Caco-2 (cell line): ENCODE data around the gene NEDD8. TPM values are rescaled to one million over a fixed set of nuclear protein-coding genes. Genes with fewer than 3 reads are reported as not detected.

ENCODE experiments used
- BruUV-seq: library from RNA; stranded (reverse); fragments of 400-500 nt; replicated peaks from 2 replicates; lab custom pipeline; 2021; lab: Mats Ljungman, UMichigan
- CTCF ChIA-PET: fragments of 300-600 bp; sonication (Branson Sonifier 250); formaldehyde crosslinking; loops from one replicate; lab custom pipeline; 2022; ENCODE audit warnings: antibody characterized with exemption; lab: Charles Lee
- POLR2A ChIA-PET: fragments of 300-600 bp; sonication (Branson Sonifier 250); formaldehyde crosslinking; loops from one replicate; lab custom pipeline; 2022; ENCODE audit warnings: antibody characterized with exemption; lab: Charles Lee
- DNase-seq, 2 experiments: peaks; one replicate each; pipeline versions ENCODE4 v3.0.0 to v3.0.0-alpha.2; 2020 to 2022
- H3K27me3 ChIP-seq: replicated peaks from 2 replicates; pipeline ENCODE4 v1.6.0; 2011; ENCODE audit warnings: low read length; ENCODE audit not compliant: control insufficient read depth, insufficient read depth
- H3K36me3 ChIP-seq: 2 replicates; pipeline ENCODE4 v1.5.1; 2011; ENCODE audit warnings: low read length; ENCODE audit not compliant: control insufficient read depth, insufficient read depth
- H3K4me1 ChIP-seq: fragments of 250-450 bp; sonication (Bioruptor Pico); 2 replicates; pipeline ENCODE4 v1.5.1; 2020; ENCODE audit warnings: mild to moderate bottlenecking
- H3K4me3 ChIP-seq: 2 replicates; pipeline ENCODE4 v1.5.1; 2011; ENCODE audit warnings: low read depth, mild to moderate bottlenecking, control low read depth, low read length
- H3K9me3 ChIP-seq: fragments of 250-450 bp; sonication (Bioruptor Pico); 2 replicates; pipeline ENCODE4 v1.5.1; 2020; ENCODE audit warnings: mild to moderate bottlenecking, moderate library complexity
- H3K27ac Mint-ChIP-seq: one replicate; pipeline ENCODE4 v1.8.0; 2022; ENCODE audit warnings: mixed read lengths; ENCODE audit not compliant: unreplicated experiment
- H3K27me3 Mint-ChIP-seq: one replicate; pipeline ENCODE4 v1.8.0; 2022; ENCODE audit warnings: mixed read lengths; ENCODE audit not compliant: insufficient read depth, unreplicated experiment
- H3K36me3 Mint-ChIP-seq: one replicate; pipeline ENCODE4 v1.8.0; 2022; ENCODE audit warnings: mild to moderate bottlenecking, mixed read lengths; ENCODE audit not compliant: insufficient read depth, unreplicated experiment
- H3K4me1 Mint-ChIP-seq: one replicate; pipeline ENCODE4 v1.8.0; 2022; ENCODE audit warnings: low read depth, mixed read lengths; ENCODE audit not compliant: unreplicated experiment
- H3K4me3 Mint-ChIP-seq: one replicate; pipeline ENCODE4 v1.8.0; 2022; ENCODE audit warnings: mild to moderate bottlenecking, moderate library complexity, mixed read lengths; ENCODE audit not compliant: unreplicated experiment
- H3K9me3 Mint-ChIP-seq: one replicate; pipeline ENCODE4 v1.8.0; 2022; ENCODE audit warnings: mixed read lengths; ENCODE audit not compliant: unreplicated experiment
- CTCF ChIP-seq, 2 experiments: fragments of 200-600 bp in 1 of 2; IDR thresholded peaks; 1 replicate in 1 of 2; 2 replicates in 1 of 2; pipeline versions ENCODE4 v1.5.1 to v1.8.0; 2011 to 2022; ENCODE audit warnings: antibody characterized with exemption in 1 of 2, control low read depth in 1 of 2, inconsistent platforms in 1 of 2, low read depth in 1 of 2, low read length in 1 of 2, mild to moderate bottlenecking in 1 of 2, moderate library complexity in 1 of 2; ENCODE audit not compliant: insufficient read depth in 1 of 2, severe bottlenecking in 1 of 2, unreplicated experiment in 1 of 2
- intact Hi-C: fragments of 100-400 bp; cut with micrococcal nuclease; formaldehyde crosslinking; loops from one replicate; pipeline ENCODE4 v1.10.0; 2022; ENCODE audit not compliant: unreplicated experiment
- total RNA-seq: library from RNA; stranded (reverse); gene quantifications from 2 replicates; pipeline ENCODE4 v1.2.3, GENCODE V29; 2022

The NEDD8 gene
- total RNA-seq, 1 experiment from 2014 or later: 210 TPM

GRCh38 chr14:24260780-24261157 lies 28.6 kb upstream of the NEDD8 start:
- Mint-ChIP-seq H3K9me3 (no peaks in the 10 kb centered on the region), H3K4me1 (no peaks in the 10 kb centered on the region), H3K4me3 (no peak overlapping the region), H3K36me3 (no peaks in the 10 kb centered on the region), H3K27me3 (no peaks in the 10 kb centered on the region), H3K27ac (no peak overlapping the region)
- Histone ChIP-seq H3K36me3 (no peaks in the 10 kb centered on the region), H3K27me3 (no peaks in the 10 kb centered on the region), H3K9me3 (no peaks in the 10 kb centered on the region), H3K4me1 (peaks cover 12% of the 10 kb centered on the region; the same call in 1 of the 2 replicates), H3K4me3 (no peak overlapping the region)
- no peak for TF ChIP-seq CTCF (IDR thresholded peaks at IDR 0.05; ENCODE audit: insufficient read depth in 1 of 2, low read depth in 1 of 2, low read length in 1 of 2, severe bottlenecking in 1 of 2, unreplicated experiment in 1 of 2)
- ChIA-PET CTCF (interaction anchor here (1.7 kb wide), 1 partner anchor 8 kb away, joined by 3 read pairs; no protein-coding TSS in a partner anchor), POLR2A (no interaction called here)
- intact Hi-C loops: no loop called here
- no peak for DNase-seq
- BruUV-seq: no TSS peak

GRCh38 chr14:24260026-24260779 lies 28.0 kb upstream of the NEDD8 start:
- Mint-ChIP-seq H3K9me3 (no peaks in the 10 kb centered on the region), H3K27ac (no peak overlapping the region), H3K27me3 (no peaks in the 10 kb centered on the region), H3K36me3 (no peaks in the 10 kb centered on the region), H3K4me1 (no peaks in the 10 kb centered on the region), H3K4me3 (no peak overlapping the region)
- TF ChIP-seq CTCF (IDR thresholded peaks at IDR 0.05; ENCODE audit: insufficient read depth in 1 of 2, low read depth in 1 of 2, low read length in 1 of 2, severe bottlenecking in 1 of 2, unreplicated experiment in 1 of 2): no peak
- intact Hi-C loops: no loop called here
- Histone ChIP-seq H3K4me1 (peaks cover 12% of the 10 kb centered on the region; the same call in 1 of the 2 replicates), H3K9me3 (no peaks in the 10 kb centered on the region), H3K36me3 (no peaks in the 10 kb centered on the region), H3K4me3 (no peak overlapping the region), H3K27me3 (no peaks in the 10 kb centered on the region)
- no peak for DNase-seq
- ChIA-PET CTCF (interaction anchor here (1.7 kb wide), 1 partner anchor 7 kb away, joined by 3 read pairs; no protein-coding TSS in a partner anchor), POLR2A (no interaction called here)
- BruUV-seq: no TSS peak

- Histone ChIP-seq H3K4me1 (peaks cover 11% of the 10 kb centered on the region; the same call in 1 of the 2 replicates), H3K4me3 (no peak overlapping the region), H3K9me3 (no peaks in the 10 kb centered on the region), H3K36me3 (no peaks in the 10 kb centered on the region), H3K27me3 (no peaks in the 10 kb centered on the region)
- ChIA-PET POLR2A (interaction anchor here (0.6 kb wide), 1 partner anchor 167 kb away, joined by 3 read pairs; no protein-coding TSS in a partner anchor), CTCF (no interaction called here)
- Mint-ChIP-seq H3K9me3 (no peaks in the 10 kb centered on the region), H3K36me3 (no peaks in the 10 kb centered on the region), H3K27me3 (no peaks in the 10 kb centered on the region), H3K4me3 (no peak overlapping the region), H3K27ac (peak overlapping the region; percentile 16), H3K4me1 (no peaks in the 10 kb centered on the region)
- TF ChIP-seq CTCF (IDR thresholded peaks at IDR 0.05; ENCODE audit: insufficient read depth in 1 of 2, low read depth in 1 of 2, low read length in 1 of 2, severe bottlenecking in 1 of 2, unreplicated experiment in 1 of 2): no peak
- no peak for DNase-seq
- no TSS peak for BruUV-seq
- intact Hi-C loops: no loop called here
Measured at GRCh38 chr14:24259282-24260025, 27.3 kb upstream of the NEDD8 start.
